A549 (cell line): ENCODE results near the gene IDE. TPM values are rescaled to one million over a fixed set of nuclear protein-coding genes. Genes with fewer than 3 reads are reported as not detected.
"Not testable (repeated sequence)": the region's sequence is repeated elsewhere in the genome, so short reads cannot be mapped to it uniquely, and the experiment has no call there.

Experiments used
- ATAC-seq, 2 experiments: fragments of 200-7000 bp in 1 of 2; fragments of >200 bp in 1 of 2; cut with Nextera tagmentation in 1 of 2; cut with Tn5 transposase in 1 of 2; 3 replicates each; pipeline versions ENCODE4 v1.8.0 to v1.9.1; 2018 to 2020; ENCODE audit warnings: mild to moderate bottlenecking in 1 of 2, moderate library complexity in 1 of 2
- CTCF ChIA-PET: fragments of 300-600 bp; sonication (Branson Sonifier 250); formaldehyde crosslinking; extraction: SDS; loops from one replicate; lab custom pipeline; 2021; ENCODE audit warnings: antibody characterized with exemption, inconsistent platforms; lab: Yijun Ruan, JAX
- POLR2A ChIA-PET: fragments of 350-600 bp; formaldehyde crosslinking; extraction: SDS; loops from one replicate; lab custom pipeline; 2021; ENCODE audit warnings: antibody characterized with exemption, inconsistent platforms; lab: Yijun Ruan, JAX
- DNase-seq, 2 experiments: peaks; one replicate each; pipeline versions ENCODE4 v3.0.0 to v3.0.0-alpha.2; 2011 to 2016; ENCODE audit warnings: low read depth in 1 of 2, low spot score in 1 of 2
- FAIRE-seq: peaks from 2 replicates; lab custom pipeline; 2011; peaks lifted over from hg19 to GRCh38; lab: Jason Lieb, UNC
- H3K27ac ChIP-seq, 2 experiments: fragments of >200 bp; sonication (Bioruptor Twin); formaldehyde crosslinking; 3 replicates each; pipeline ENCODE4 v1.5.1; 2016 to 2017
- H3K4me1 ChIP-seq: fragments of >200 bp; sonication (Bioruptor Twin); formaldehyde crosslinking; 3 replicates; pipeline ENCODE4 v1.6.1; 2016
- H3K4me2 ChIP-seq: fragments of >200 bp; sonication (Bioruptor Twin); formaldehyde crosslinking; 3 replicates; pipeline ENCODE4 v1.6.1; 2016
- H3K4me3 ChIP-seq: fragments of >200 bp; sonication (Bioruptor Twin); formaldehyde crosslinking; 3 replicates; pipeline ENCODE4 v1.5.1; 2016
- H3K9me3 ChIP-seq: fragments of >200 bp; sonication (Bioruptor Twin); formaldehyde crosslinking; 3 replicates; pipeline ENCODE4 v1.6.1; 2016
- CEBPB ChIP-seq, 2 experiments: fragments of >200 bp in 1 of 2; sonication (Bioruptor Twin) in 1 of 2; formaldehyde crosslinking in 1 of 2; IDR thresholded peaks; 2 replicates each; pipeline ENCODE4 v1.6.1; 2012 to 2016
- CHD2 ChIP-seq: fragments of 150-350 bp; IDR thresholded peaks from 2 replicates; pipeline ENCODE4 v1.6.1; 2014; ENCODE audit warnings: low read length; ENCODE audit not compliant: partially characterized antibody
- FOXS1 ChIP-seq: fragments of 250-450 bp; sonication (Bioruptor Pico); IDR thresholded peaks from 2 replicates; pipeline ENCODE4 v1.5.0; 2020; ENCODE audit warnings: mild to moderate bottlenecking, moderate library complexity
- HOXA7 ChIP-seq: fragments of 250-450 bp; sonication (Bioruptor Pico); IDR thresholded peaks from 2 replicates; pipeline ENCODE4 v1.5.0; 2020; ENCODE audit warnings: mild to moderate bottlenecking, moderate library complexity
- MAFK ChIP-seq: fragments of 450-650 bp; IDR thresholded peaks from 2 replicates; pipeline ENCODE4 v1.6.1; 2014; ENCODE audit not compliant: partially characterized antibody
- RARB ChIP-seq: fragments of 250-450 bp; sonication (Bioruptor Pico); IDR thresholded peaks from 2 replicates; pipeline ENCODE4 v1.8.0; 2021; ENCODE audit warnings: mild to moderate bottlenecking, moderate library complexity
- RCOR1 ChIP-seq: fragments of 150-350 bp; IDR thresholded peaks from 2 replicates; pipeline ENCODE4 v1.6.1; 2014; ENCODE audit warnings: antibody characterized with exemption, low read length, low read depth
- REST ChIP-seq: fragments of 200-600 bp; sonication (generic); IDR thresholded peaks from 2 replicates; pipeline ENCODE4 v1.6.1; 2016; ENCODE audit warnings: antibody characterized with exemption, mild to moderate bottlenecking, moderate library complexity
- SREBF2 ChIP-seq: fragments of 450-650 bp; IDR thresholded peaks from 2 replicates; pipeline ENCODE4 v1.6.1; 2014; ENCODE audit warnings: mild to moderate bottlenecking, moderate library complexity
- TFCP2L1 ChIP-seq: fragments of 250-450 bp; sonication (Bioruptor Pico); IDR thresholded peaks from 2 replicates; pipeline ENCODE4 v1.5.0; 2021; ENCODE audit warnings: mild to moderate bottlenecking
- ZC3H11A ChIP-seq: fragments of 450-650 bp; IDR thresholded peaks from 2 replicates; pipeline ENCODE4 v1.6.1; 2014; ENCODE audit warnings: antibody characterized with exemption, mild to moderate bottlenecking
- ZSCAN20 ChIP-seq: fragments of 250-450 bp; sonication (Bioruptor Pico); IDR thresholded peaks from 2 replicates; pipeline ENCODE4 v1.8.0; 2022; ENCODE audit warnings: mild to moderate bottlenecking, moderate library complexity
- WGBS: methylation state at CpG from one replicate; pipeline ENCODE4 v1.1.6; 2017; ENCODE audit errors: missing lambda C conversion rate; 5-methylcytosine and 5-hydroxymethylcytosine counted together
- polyA plus RNA-seq, 4 experiments: library from polyadenylated mRNA; depleted of rRNA in 3 of 4; stranded (reverse); fragments of >200 nt; fragmentation: RNase III in 1 of 4; extraction: RNeasy Plus Mini Kit Qiagen cat#74134 plus additional on column Dnase treatment in 1 of 4; gene quantifications; 2 replicates in 3 of 4; 3 replicates in 1 of 4; pipeline ENCODE4 v1.2.3, GENCODE V29; 2011 to 2017
- TF ChIP-seq, protein P1 (sequence below): fragments of 450-650 bp; IDR thresholded peaks from 2 replicates; pipeline ENCODE4 v1.6.1; 2014; ENCODE audit warnings: antibody characterized with exemption

IDE gene
- polyA plus RNA-seq, 2 of the 4 experiments (the other 2 are of a cell fraction): 25.1 to 61.1 TPM

DNA sequence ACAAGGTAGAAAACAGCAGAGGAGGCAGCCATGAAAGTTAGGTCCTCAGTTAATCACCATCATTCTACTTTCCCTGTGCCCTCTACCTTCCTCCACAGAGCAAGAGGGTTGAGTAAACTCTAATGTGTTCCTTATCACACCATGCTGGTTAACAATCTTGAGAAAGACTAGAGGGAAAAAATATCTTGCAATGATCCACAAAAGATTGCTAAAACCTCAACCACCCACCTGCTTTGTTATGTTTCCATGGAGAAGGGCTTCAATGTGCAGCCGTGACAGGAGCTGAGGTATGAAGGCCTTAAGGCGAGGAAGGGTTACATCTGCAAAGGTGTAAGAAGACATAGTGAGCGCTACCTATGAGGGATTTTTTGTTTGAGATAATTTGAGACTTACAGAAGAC is 103.9 kb downstream of the IDE start:
- no peaks in the 10 kb centered on the region for H3K4me1 ChIP-seq
- ChIA-PET CTCF (no interaction called here), POLR2A (no interaction called here)
- DNase-seq: no peak
- no peak for ATAC-seq
- no peak overlapping the region for H3K27ac ChIP-seq
- no peak for FAIRE-seq
- WGBS: over 99% methylated on average over 3 of the region's 3 CpGs
- H3K4me2 ChIP-seq: no peak overlapping the region
- H3K4me3 ChIP-seq: no peak overlapping the region
- no peaks in the 10 kb centered on the region for H3K9me3 ChIP-seq
- TF ChIP-seq CEBPB (IDR thresholded peaks at IDR 0.05): no peak
- no peak for TF ChIP-seq REST
- no peak for TF ChIP-seq RCOR1
- TF ChIP-seq FOXS1: no peak
- no peak for TF ChIP-seq HOXA7
- TF ChIP-seq RARB: no peak
- TF ChIP-seq, all 56 proteins: peak for 0

GRCh38 chr10:92464364-92464763 is 109.5 kb downstream of the IDE start:
- CTCF ChIA-PET: interaction anchor here (1.2 to 2.4 kb wide), 2 partner anchors 39 to 110 kb away, joined by 4 to 6 read pairs; no protein-coding TSS in a partner anchor

DNA sequence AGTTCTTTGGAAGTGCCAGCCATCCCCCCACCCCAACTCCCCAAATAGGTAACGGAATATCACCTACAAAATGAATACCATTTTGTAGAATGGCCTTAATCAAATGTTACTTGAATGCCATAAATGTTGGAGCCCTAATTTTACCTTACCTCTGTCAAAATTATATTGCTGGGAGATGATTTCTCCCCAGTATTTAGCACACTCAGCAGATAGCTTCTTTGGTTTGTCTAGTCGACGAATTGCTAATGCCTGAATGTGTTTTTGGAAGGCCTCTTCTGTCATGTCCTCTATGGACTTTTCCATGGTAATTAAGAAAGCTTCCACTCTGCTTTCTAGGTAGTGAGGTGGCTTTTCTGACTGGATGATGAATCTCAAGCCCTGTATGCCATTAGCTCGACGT is 110.3 kb downstream of the IDE start:
- Histone ChIP-seq H3K4me3 (no peak overlapping the region), H3K9me3 (no peaks in the 10 kb centered on the region), H3K27ac (no peak overlapping the region), H3K4me2 (no peak overlapping the region), H3K4me1 (no peaks in the 10 kb centered on the region)
- no peak for FAIRE-seq
- 95% methylated on average over 5 of the region's 5 CpGs for WGBS
- POLR2A ChIA-PET: interaction anchor here (0.6 kb wide), 1 partner anchor 333 kb away, joined by 3 read pairs; no protein-coding TSS in a partner anchor
- ATAC-seq: no peak
- no peak for TF ChIP-seq SREBF2
- TF ChIP-seq MAFK: peak; percentile 74
- CTCF ChIA-PET: interaction anchor here (0.8 to 2.4 kb wide), 2 partner anchors 29 to 38 kb away, joined by 3 to 6 read pairs; no protein-coding TSS in a partner anchor
- no peak for DNase-seq

More at GRCh38 chr10:92464364-92464763, 109.5 kb downstream of the IDE start:
- ATAC-seq (no peak), DNase-seq (no peak), FAIRE-seq (no peak)
- H3K4me1 ChIP-seq: no peaks in the 10 kb centered on the region
- 76% methylated on average over 5 of the region's 5 CpGs for WGBS
- H3K4me2 ChIP-seq: no peak overlapping the region
- no peak overlapping the region for H3K27ac ChIP-seq
- TF ChIP-seq ZSCAN20 (CRISPR knock-in tag) (no peak), TFCP2L1 (CRISPR knock-in tag) (no peak), FOXS1 (no peak), ZC3H11A (no peak), CHD2 (no peak)
- TF ChIP-seq, protein P1, sequence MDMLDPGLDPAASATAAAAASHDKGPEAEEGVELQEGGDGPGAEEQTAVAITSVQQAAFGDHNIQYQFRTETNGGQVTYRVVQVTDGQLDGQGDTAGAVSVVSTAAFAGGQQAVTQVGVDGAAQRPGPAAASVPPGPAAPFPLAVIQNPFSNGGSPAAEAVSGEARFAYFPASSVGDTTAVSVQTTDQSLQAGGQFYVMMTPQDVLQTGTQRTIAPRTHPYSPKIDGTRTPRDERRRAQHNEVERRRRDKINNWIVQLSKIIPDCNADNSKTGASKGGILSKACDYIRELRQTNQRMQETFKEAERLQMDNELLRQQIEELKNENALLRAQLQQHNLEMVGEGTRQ: no peak
- H3K4me3 ChIP-seq: no peak overlapping the region
- H3K9me3 ChIP-seq: no peaks in the 10 kb centered on the region
- POLR2A ChIA-PET: no interaction called here

DNA sequence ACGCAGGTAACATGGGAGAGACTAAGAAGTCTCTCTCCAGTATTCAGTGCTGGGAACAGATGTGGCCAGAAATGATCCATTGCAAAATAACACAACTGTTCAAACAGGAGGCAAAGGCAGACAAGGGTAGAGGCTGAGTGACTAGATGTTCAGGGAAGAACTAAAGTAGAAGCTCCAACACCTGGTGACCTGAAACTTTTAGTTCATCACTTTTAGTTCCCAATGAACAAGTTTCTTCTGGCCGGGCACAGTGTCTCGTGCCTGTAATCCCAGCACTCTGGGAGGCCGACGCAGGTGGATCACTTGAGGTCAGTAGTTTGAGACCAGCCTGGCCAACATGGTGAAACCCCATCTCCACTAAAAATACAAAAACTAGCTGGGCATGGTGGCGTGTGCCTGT is 118.9 kb downstream of the IDE start:
- DNase-seq, H3K27ac ChIP-seq, FAIRE-seq, H3K4me2 ChIP-seq, H3K4me3 ChIP-seq, H3K4me1 ChIP-seq, ATAC-seq, POLR2A ChIA-PET, H3K9me3 ChIP-seq: not testable (repeated sequence)
- 100% methylated on average over 6 of the region's 6 CpGs for WGBS
- CTCF ChIA-PET: interaction anchor here (1.1 kb wide), 1 partner anchor 58 kb away, joined by 3 read pairs; no protein-coding TSS in a partner anchor
